Activated CD8-positive, alpha-beta memory T cell treated with anti-CD3 and anti-CD28 coated beads for 36 hours (primary cell): ENCODE results near the gene NR1H2. TPM values are rescaled to one million over a fixed set of nuclear protein-coding genes. Genes with fewer than 3 reads are reported as not detected.
"Not testable (repeated sequence)": the region's sequence is repeated elsewhere in the genome, so short reads cannot be mapped to it uniquely, and the experiment has no call there.

Source experiments
- CTCF ChIA-PET: fragments of 350-600 bp; sonication (Branson Sonifier 250); formaldehyde crosslinking; loops from one replicate; lab custom pipeline; 2021; ENCODE audit warnings: antibody characterized with exemption; lab: Charles Lee
- POLR2A ChIA-PET: fragments of 350-600 bp; sonication (Branson Sonifier 250); formaldehyde crosslinking; loops from one replicate; lab custom pipeline; 2021; ENCODE audit warnings: antibody characterized with exemption; lab: Charles Lee
- total RNA-seq, 2 experiments: library from RNA; stranded (reverse); gene quantifications; one replicate each; pipeline ENCODE4 v1.2.3, GENCODE V29; 2021

Gene NR1H2
- total RNA-seq: 10 to 100 TPM; 67.4 to 70.9 TPM

DNA sequence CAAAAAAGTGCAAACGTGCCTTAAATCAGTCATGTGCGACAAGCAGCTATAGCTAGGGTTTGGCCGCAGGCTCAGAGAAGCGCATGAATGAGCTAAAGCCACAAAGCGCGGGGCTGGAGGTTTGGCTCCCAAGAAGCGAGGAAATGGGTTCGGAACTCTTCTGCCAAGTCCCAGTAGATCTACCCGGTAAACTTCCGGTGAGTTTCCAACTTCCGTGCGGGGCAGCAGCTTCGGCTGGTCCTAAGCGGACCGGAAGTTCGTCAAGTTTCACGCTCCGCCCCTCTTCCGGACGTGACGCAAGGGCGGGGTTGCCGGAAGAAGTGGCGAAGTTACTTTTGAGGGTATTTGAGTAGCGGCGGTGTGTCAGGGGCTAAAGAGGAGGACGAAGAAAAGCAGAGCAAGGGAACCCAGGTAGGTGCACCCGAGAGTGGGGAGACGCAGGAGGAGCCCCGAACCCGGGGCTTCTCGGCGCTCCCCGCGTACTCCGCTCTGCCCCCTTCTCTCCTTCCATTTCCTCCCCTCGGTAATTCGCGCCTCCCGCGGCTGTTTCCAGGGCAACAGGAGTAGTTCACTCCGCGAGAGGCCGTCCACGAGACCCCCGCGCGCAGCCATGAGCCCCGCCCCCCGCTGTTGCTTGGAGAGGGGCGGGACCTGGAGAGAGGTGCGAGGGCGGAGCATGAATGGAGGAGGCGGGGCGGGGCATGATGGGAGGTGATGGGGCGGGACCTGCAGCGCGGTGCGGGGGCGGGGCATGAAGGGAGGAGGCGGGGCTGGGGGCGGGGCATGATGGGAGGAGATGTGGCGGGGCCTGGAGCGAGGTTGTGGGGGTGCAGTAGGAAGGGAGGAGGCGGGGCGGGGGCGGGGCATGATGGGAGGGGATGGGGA is at the start of gene NR1H2:
TSS of gene NR1H2 (plus strand) at position 292 of the 885 bp plus-strand sequence. CDS start 1,149 bp downstream, outside the sequence.
- ChIA-PET POLR2A (interaction anchor here (0.8 to 2.1 kb wide), 5 partner anchors 8 to 135 kb away, joined by 3 to 6 read pairs (median 4); partner anchors contain the start of gene JOSD2), CTCF (interaction anchor here (0.9 to 2.4 kb wide), 4 partner anchors 8 to 19 kb away, joined by 3 to 12 read pairs (median 6); partner anchors contain the start of gene POLD1)

DNA sequence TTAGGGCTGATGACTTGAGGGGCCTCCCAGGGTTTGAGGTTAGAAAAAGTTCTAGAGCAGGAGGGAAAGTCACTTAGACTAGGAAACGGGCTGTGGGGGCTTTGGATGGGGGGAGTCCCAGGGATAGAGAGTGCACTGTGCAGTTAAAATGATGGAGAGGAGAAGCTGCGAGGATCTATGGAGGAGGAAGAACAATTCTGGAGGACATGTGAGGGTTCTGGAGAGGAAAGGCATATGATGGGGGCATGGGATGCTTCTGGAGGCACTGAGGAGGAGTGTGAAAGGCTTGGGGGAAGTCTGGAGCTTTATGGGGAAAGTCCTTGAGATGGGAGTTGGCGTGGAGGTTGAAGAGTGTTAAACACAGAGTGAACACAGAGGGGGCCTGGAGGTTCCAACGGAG is 49.2 kb upstream of the NR1H2 start:
- CTCF ChIA-PET: interaction anchor here (0.6 to 1.6 kb wide), 2 partner anchors 73 to 239 kb away, joined by 3 to 4 read pairs; no protein-coding TSS in a partner anchor
- POLR2A ChIA-PET: no interaction called here

DNA sequence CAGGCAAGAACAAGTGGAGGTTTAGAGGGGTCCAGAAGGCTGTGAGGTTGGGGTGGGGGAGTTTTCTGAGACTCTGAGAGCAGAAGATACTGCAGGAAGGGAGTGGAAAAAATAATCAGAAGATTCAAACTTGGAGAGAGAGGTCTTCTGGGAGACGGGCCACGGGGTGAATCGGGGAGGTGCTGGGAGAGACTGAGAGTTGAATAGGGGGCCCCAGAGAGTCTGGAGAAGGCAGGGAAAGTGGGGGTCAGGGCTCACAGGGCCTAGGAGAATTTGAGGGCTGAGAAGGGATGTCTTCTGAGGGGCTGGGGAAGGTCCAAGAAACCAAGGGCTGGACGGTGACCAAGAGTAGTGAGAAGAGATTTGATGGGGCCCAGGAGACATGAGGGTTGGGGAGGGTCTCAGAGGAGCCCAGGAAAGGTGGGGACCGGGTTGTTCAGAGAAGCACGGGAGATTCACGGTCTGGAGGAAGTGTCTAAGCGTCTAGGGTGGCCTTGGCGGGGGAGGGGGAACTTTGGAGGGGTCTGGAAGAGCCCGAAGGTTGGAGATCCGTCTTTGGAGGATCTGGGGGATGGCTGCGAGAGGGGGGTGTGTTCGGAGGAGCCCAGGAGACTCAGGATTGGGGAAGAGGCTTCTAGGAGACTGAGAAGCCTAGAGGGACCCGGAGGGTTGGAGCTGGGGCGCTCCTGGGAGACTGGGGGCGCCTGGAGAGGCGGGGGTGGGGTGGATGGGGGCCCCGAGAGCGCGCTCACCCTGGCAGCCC is 48.6 kb upstream of the NR1H2 start:
- POLR2A ChIA-PET: no interaction called here
- CTCF ChIA-PET: interaction anchor here (0.8 to 1.6 kb wide), 2 partner anchors 20 to 73 kb away, joined by 3 to 5 read pairs; no protein-coding TSS in a partner anchor

DNA sequence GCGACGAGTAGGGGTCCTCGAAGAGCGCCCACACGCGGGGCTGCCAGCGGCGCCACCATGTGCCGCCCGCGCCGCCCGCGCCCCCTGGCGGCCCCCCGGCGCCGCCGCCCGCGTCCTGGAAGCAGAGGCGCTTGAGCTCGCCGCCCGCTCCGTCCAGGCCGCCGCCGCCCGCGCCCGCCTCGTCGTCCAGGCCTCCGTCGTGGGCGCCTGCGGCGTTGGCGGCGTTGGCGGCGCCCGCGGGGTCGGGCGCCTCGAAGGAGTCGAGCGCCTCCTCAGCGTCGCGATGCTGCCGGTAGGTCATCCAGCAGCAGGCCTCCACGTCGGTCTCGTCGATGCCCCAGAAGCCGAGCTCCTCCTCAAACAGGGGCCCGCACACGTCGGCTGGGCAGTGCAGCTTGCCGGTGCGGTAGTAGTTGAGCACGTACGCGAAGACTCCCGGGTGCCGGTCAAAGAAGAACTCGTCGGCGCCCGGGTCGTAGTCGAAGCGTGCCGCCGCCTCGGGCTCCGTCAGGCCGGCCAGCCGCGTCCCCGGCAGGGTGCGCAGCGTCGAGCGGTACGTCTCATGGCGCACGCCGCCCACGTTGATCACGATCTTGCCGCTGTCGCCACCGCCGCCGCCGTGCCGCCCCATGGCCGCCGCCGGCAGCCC is 47.9 kb upstream of the NR1H2 start:
- ChIA-PET CTCF (interaction anchor here (0.6 to 1.6 kb wide), 5 partner anchors 9 to 76 kb away, joined by 3 to 5 read pairs (median 3); no protein-coding TSS in a partner anchor), POLR2A (interaction anchor here (0.5 kb wide), 1 partner anchor 35 kb away, joined by 3 read pairs; no protein-coding TSS in a partner anchor)

GRCh38 chr19:50328873-50329145 is 47.4 kb upstream of the NR1H2 start:
- POLR2A ChIA-PET: interaction anchor here (0.5 to 0.6 kb wide), 2 partner anchors 35 to 58 kb away, joined by 3 read pairs; no protein-coding TSS in a partner anchor

DNA sequence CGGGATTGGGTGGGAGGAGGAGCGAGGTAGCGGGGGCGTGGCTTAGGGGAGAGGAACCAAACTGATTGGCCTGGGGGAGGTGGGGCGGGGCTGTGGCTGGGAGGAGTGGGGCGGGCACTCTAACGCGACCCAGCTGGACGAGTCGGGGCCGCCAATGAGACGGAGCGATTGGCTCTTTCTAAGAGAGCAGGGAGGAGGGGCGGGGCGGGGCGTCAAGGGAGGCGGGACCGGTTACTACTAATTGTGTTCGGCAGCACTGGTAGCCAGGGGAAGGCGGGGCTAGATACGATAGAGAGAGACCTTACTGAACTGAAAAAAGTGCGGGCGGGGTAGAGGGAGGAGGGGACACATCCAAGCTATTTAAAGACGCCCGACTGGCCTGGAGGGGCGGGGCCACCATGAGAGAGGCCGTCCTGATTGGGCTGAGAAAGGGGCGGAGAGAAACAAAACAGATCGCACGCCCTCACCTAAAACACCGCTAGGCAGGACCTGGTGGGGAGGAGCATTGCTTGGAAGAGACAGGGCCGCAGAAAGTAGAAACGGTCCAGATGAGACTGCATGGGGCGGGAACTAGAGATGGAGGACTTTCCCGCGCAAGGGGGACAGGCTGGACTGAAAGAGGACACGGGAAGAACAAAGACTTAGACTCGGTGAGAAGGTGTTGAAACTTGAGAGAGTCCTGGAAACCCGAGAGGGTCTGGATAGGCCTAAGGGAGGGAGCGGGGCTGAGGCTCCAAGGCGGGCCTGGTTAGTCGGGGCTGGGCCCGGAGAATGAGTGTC is 46.9 kb upstream of the NR1H2 start, which contains the start of gene KCNC3:
TSS of gene KCNC3 (minus strand) at position 232 of the 780 bp plus-strand sequence. CDS start 295 bp downstream, outside the sequence.
- POLR2A ChIA-PET: interaction anchor here (0.6 kb wide), 2 partner anchors 13 to 58 kb away, joined by 3 to 4 read pairs; no protein-coding TSS in a partner anchor
- CTCF ChIA-PET: interaction anchor here (0.6 to 1.1 kb wide), 3 partner anchors 10 to 77 kb away, joined by 3 read pairs; no protein-coding TSS in a partner anchor

More at GRCh38 chr19:50328873-50329145, 47.4 kb upstream of the NR1H2 start:
- CTCF ChIA-PET: interaction anchor here (0.6 to 1.1 kb wide), 3 partner anchors 10 to 76 kb away, joined by 3 read pairs; no protein-coding TSS in a partner anchor

DNA sequence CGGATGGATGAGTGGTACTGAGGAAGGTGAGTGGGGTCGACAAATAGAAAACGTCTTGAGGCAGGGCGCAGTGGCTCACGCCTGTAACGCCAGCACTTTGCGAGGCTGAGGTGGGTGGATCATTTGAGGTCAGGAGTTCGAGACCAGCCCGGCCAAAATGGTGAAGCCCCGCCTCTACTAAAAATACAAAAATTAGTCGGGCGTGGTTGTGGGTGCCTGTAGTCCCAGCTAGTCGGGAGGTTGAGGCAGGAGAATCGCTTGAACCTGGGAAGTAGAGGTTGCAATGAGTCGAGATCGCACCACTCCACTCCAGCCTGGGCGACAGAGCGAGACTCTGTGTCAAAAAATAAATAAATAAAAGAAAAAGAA is 46.3 kb upstream of the NR1H2 start:
- CTCF ChIA-PET, POLR2A ChIA-PET: not testable (repeated sequence)

DNA sequence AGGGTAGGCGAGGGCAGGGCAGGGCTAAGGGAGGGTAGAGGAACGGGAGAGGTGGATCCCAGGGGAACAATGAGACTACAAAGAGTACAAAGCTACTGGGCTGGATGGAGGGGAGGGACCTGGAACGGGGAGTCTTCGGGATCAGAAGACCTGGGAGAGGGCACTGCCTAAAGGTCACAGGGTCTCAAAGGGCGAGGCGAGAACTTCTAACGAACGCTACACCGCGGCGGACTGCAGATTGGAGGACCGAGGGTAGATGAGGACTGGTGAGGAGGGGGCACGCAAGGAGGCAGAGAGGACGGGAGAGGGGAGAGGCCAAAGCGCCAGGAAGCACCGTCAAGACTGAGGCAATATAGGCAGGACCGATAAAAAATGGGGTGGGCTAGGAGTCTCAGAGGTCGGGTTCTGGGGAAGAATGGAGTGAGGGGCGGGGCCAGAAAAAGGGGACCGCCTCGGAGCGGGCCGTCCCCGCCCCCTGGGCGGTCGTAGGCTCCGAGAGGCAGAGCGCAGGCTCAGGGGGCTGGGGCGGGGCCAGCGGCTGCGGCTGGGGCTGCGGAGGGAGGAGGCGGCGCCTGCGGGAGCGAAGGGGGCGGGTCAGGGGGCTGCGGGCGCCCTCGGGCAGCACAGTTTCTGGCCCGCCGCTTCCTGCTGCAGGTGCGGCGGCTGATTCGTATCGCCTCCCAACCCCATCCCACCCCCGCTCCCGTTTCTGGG is 45.7 kb upstream of the NR1H2 start:
- POLR2A ChIA-PET: no interaction called here
- CTCF ChIA-PET: no interaction called here

GRCh38 chr19:50331221-50331993 is 44.9 kb upstream of the NR1H2 start:
- POLR2A ChIA-PET: interaction anchor here (0.5 kb wide), 1 partner anchor 10 kb away, joined by 3 read pairs; no protein-coding TSS in a partner anchor
- CTCF ChIA-PET: no interaction called here

DNA sequence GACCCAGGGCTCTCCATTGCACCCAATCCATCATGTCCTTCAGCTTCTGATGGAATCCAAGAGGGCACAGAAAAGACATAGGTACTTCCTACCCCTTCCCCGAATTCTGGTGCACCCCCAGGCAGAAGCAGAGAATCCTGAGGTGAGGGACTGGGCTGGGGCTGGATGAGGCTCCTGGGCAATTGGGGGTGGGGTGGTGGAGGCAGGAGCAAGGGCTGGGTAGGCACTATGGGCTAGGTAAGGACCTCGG is 44.3 kb upstream of the NR1H2 start:
- ChIA-PET POLR2A (interaction anchor here (0.5 kb wide), 1 partner anchor 9 kb away, joined by 3 read pairs; no protein-coding TSS in a partner anchor), CTCF (no interaction called here)

- ChIA-PET POLR2A (interaction anchor here (1.5 kb wide), 1 partner anchor 52 kb away, joined by 3 read pairs; the partner anchor contains the start of gene POLD1), CTCF (no interaction called here)
These were observed 43.8 kb upstream of the NR1H2 start for GRCh38 chr19:50332244-50333038.

- POLR2A ChIA-PET: interaction anchor here (0.6 to 1.5 kb wide), 2 partner anchors 13 to 51 kb away, joined by 3 read pairs; partner anchors contain the start of gene POLD1
- CTCF ChIA-PET: interaction anchor here (0.7 to 1.6 kb wide), 3 partner anchors 14 to 35 kb away, joined by 4 to 5 read pairs (median 4); no protein-coding TSS in a partner anchor
These were observed 43.0 kb upstream of the NR1H2 start for GRCh38 chr19:50333235-50333736.

GRCh38 chr19:50333737-50334617 is 42.3 kb upstream of the NR1H2 start:
- POLR2A ChIA-PET: interaction anchor here (0.6 to 1.5 kb wide), 3 partner anchors 13 to 274 kb away, joined by 3 to 4 read pairs (median 3); partner anchors contain the start of gene POLD1
- CTCF ChIA-PET: interaction anchor here (0.7 to 1.6 kb wide), 3 partner anchors 13 to 35 kb away, joined by 4 to 5 read pairs (median 4); no protein-coding TSS in a partner anchor

DNA sequence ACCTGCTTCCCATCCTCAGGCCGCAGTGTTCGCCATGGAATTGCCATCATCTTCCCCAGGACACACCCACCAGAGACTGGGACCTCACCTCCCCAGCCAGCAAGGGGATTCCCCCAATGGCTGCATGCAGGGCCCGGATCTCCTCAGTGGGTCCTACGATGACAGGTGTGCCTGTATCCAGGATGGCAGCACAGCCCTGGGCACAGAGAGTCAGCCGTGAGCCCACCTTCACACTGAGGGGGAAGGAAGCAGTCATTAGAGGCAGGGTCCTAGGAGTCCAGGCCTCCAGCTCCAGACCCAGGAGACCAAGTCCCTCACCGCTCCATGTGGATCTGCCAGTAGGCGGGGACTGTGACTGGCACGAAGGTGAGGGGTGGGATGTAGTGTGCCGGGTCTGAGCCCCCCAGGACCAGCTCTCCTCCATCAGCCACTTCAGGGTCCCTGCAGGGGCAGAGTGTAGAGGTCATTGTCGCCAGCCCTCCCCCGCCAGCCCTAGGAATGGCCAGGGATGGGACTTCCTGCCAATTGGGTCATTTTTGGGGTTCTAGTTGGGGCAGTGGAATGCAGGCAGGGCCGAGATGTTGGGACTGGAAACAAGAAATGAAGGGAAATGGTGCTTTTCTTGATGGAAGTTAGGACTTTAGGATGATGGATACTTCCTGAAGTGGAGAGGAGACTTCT is 41.4 kb upstream of the NR1H2 start:
- POLR2A ChIA-PET: no interaction called here
- CTCF ChIA-PET: interaction anchor here (0.8 to 1.6 kb wide), 3 partner anchors 12 to 34 kb away, joined by 3 to 5 read pairs (median 3); no protein-coding TSS in a partner anchor
